HG02943 (cell line): ENCODE data around the gene CRACR2B.

ENCODE experiments used
- ATAC-seq: cut with Tn5 transposase; IDR thresholded peaks from one replicate; pipeline ENCODE4 v1.9.1; 2021; ENCODE audit warnings: mild to moderate bottlenecking, low read depth, moderate library complexity; ENCODE audit not compliant: unreplicated experiment

Gene CRACR2B

GRCh38 chr11:849951-850774, 22.4 kb downstream of the CRACR2B start:
- ATAC-seq, result no peak

GRCh38 chr11:850775-851763, 23.4 kb downstream of the CRACR2B start:
- no peak for ATAC-seq

GRCh38 chr11:852762-853161, 25.0 kb downstream of the CRACR2B start:
- no peak for ATAC-seq

- no peak for ATAC-seq
These were observed 26.1 kb downstream of the CRACR2B start for GRCh38 chr11:853682-854448.

- no peak for ATAC-seq
These were observed 27.0 kb downstream of the CRACR2B start for GRCh38 chr11:854601-855329.

- ATAC-seq, result no peak
These were observed 27.6 kb downstream of the CRACR2B start for GRCh38 chr11:855330-855674.

GRCh38 chr11:855796-856195, 28.1 kb downstream of the CRACR2B start:
- no peak for ATAC-seq

- no peak for ATAC-seq
These were observed 28.7 kb downstream of the CRACR2B start for GRCh38 chr11:856397-856796.

GRCh38 chr11:858053-858761, 30.5 kb downstream of the CRACR2B start:
- no peak for ATAC-seq

GRCh38 chr11:858762-859339, 31.1 kb downstream of the CRACR2B start:
- ATAC-seq, result no peak

- ATAC-seq, result no peak
These were observed 31.8 kb downstream of the CRACR2B start for GRCh38 chr11:859394-860131.

- ATAC-seq, result no peak
These were observed 32.8 kb downstream of the CRACR2B start for GRCh38 chr11:860234-861104.

- no peak for ATAC-seq
These were observed 33.4 kb downstream of the CRACR2B start for GRCh38 chr11:861105-861479.

GRCh38 chr11:862081-862661, 34.5 kb downstream of the CRACR2B start:
- no peak for ATAC-seq

- no peak for ATAC-seq
These were observed 34.9 kb downstream of the CRACR2B start for GRCh38 chr11:862696-863022.

GRCh38 chr11:863023-863909, 35.5 kb downstream of the CRACR2B start:
- no peak for ATAC-seq
